Pons (tissue), 1 donor: ENCODE results near the gene GRK7.
A peak's percentile ranks its signal among the peaks of the same experiment; 100 is the strongest.

ENCODE experiments used
- DNase-seq: peaks from one replicate; pipeline ENCODE4 v3.0.0-alpha.2; 2016; ENCODE audit warnings: low spot score

Gene GRK7

GRCh38 chr3:141763088-141763750 is at the start of gene GRK7:
Gene GRK7 (plus strand): TSS chr3:141763408. CDS start chr3:141778285, 14,877 bp downstream.
- no peak for DNase-seq

- no peak for DNase-seq
Measured at GRCh38 chr3:141714671-141715070, 48.5 kb upstream of the GRK7 start.

GRCh38 chr3:141722081-141722480 is 41.1 kb upstream of the GRK7 start:
- DNase-seq = no peak

GRCh38 chr3:141722648-141723047 is 40.6 kb upstream of the GRK7 start:
- DNase-seq = no peak

- no peak for DNase-seq
Measured at GRCh38 chr3:141723255-141723654, 40.0 kb upstream of the GRK7 start.

- no peak for DNase-seq
Measured at GRCh38 chr3:141724186-141724585, 39.0 kb upstream of the GRK7 start.

- no peak for DNase-seq
Measured at GRCh38 chr3:141725036-141725435, 38.2 kb upstream of the GRK7 start.

- no peak for DNase-seq
Measured at GRCh38 chr3:141726483-141726882, 36.7 kb upstream of the GRK7 start.

- DNase-seq = no peak
Measured at GRCh38 chr3:141728355-141728892, 34.8 kb upstream of the GRK7 start.

GRCh38 chr3:141729240-141729639 is 34.0 kb upstream of the GRK7 start:
- DNase-seq = no peak

GRCh38 chr3:141735176-141735575 is 28.0 kb upstream of the GRK7 start:
- DNase-seq = no peak

GRCh38 chr3:141735770-141736465 is 27.3 kb upstream of the GRK7 start:
- no peak for DNase-seq

GRCh38 chr3:141737093-141737492 is 26.1 kb upstream of the GRK7 start:
- DNase-seq = peak; percentile 32

GRCh38 chr3:141737678-141738021 is 25.6 kb upstream of the GRK7 start:
- DNase-seq = no peak

GRCh38 chr3:141738022-141738890 is 25.0 kb upstream of the GRK7 start, which contains the start of gene RNF7:
Gene RNF7 (plus strand): TSS chr3:141738298. CDS start chr3:141738342, 44 bp downstream.
- DNase-seq = peak; percentile 95

- peak; percentile 48 for DNase-seq
Measured at GRCh38 chr3:141738891-141739363, 24.3 kb upstream of the GRK7 start.

GRCh38 chr3:141739731-141740130 is 23.5 kb upstream of the GRK7 start:
- DNase-seq = no peak

- DNase-seq = no peak
Measured at GRCh38 chr3:141740349-141740748, 22.9 kb upstream of the GRK7 start.

- peak; percentile 29 for DNase-seq
Measured at GRCh38 chr3:141743305-141743704, 19.9 kb upstream of the GRK7 start.

- DNase-seq = peak; percentile 88
Measured at GRCh38 chr3:141746962-141747361, 16.2 kb upstream of the GRK7 start.

GRCh38 chr3:141753399-141753798 is 9.8 kb upstream of the GRK7 start:
- no peak for DNase-seq

- DNase-seq = no peak
Measured at GRCh38 chr3:141754032-141754431, 9.2 kb upstream of the GRK7 start.
